ENCODE data around the gene KLHL11.

- TF ChIP-seq CTCF (conservative IDR thresholded peaks at IDR 0.05) (no peak), EZH2 (IDR thresholded peaks at IDR 0.05; ENCODE audit: low read depth) (no peak)
Measured at GRCh38 chr17:41818024-41818423, 47.2 kb downstream of the KLHL11 start.

All from PC-9 (cell line).